GM21423 (cell line): Measurements from ENCODE around the gene DHX36.

Experiments used
- ATAC-seq: cut with Tn5 transposase; IDR thresholded peaks from one replicate; pipeline ENCODE4 v1.9.1; 2021; ENCODE audit warnings: mild to moderate bottlenecking, moderate library complexity; ENCODE audit not compliant: unreplicated experiment

Gene DHX36

DNA sequence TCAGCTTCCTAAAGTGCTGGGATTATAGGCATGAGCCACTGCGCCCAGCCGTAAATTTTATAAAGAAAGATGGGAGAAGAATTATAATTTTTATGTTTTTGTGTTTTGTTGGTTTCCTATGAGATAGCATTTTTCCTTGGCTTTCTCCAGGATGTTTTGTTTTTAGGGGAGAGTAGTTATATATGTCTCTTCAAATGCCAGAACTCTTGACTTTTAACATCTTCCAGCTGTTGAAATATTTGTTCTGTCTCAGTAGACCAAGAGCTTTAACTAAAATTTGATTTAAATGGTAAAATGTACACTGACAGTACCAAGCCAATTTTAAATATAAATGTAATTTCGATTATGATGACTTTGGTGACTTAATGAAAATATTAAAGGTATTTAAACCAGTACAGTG, 96.8 kb downstream of the DHX36 start:
- ATAC-seq: no peak

DNA sequence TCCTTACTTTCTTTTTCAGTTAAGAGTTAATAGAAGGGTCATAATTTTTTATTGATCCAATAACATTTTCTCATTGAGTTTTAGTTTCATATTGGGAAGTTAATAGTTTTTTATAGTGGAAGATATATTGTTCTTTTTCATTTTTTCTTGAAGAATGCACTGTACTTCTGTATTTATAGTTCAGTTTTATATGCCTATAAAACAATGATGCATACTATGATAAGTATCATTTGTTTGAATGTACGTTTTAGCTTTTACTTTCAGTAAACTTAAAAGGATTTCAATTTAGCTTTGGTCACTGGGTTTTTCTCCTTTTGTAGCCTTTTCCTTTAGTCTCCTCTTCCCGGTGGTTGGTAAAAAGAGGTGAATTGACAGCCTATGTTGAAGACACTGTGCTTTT, 98.8 kb downstream of the DHX36 start:
- ATAC-seq: no peak

DNA sequence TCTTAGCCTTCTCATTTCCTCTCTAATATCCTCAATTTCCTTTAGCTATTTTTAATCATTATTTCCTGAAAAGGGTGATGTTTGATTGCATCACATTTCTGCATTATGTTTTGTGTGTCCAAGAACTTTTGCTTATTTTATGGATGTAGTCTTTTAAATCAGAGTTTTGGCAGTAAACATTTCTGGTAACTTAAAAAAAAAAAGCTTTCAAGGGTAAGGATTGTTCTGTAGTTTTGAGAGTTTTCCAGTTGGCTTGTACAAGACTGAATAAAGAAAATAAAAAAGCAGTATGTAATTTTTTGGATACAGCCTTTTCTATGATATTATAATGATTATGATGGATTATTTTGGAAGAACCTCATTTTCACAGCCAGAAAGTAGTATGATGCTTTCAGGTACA, 99.4 kb downstream of the DHX36 start:
- ATAC-seq: no peak

- ATAC-seq: no peak
Measured at GRCh38 chr3:154224366-154224765, 99.9 kb downstream of the DHX36 start.

- ATAC-seq: no peak
Measured at GRCh38 chr3:154223519-154223918, 100.8 kb downstream of the DHX36 start.
